Tibial artery (tissue), 4 donors: ENCODE results near the gene ATP11A.

Experiments
- DNase-seq, 2 donors: peaks; one replicate each; pipeline ENCODE4 v3.0.0-alpha.2; 2019
- H3K27ac ChIP-seq, 2 donors: fragments of 200-600 bp; sonication (generic) in 1 of 2; 1 replicate in 1 of 2; 2 replicates in 1 of 2; pipeline ENCODE4 v1.5.1; 2018 to 2019; ENCODE audit warnings: mild to moderate bottlenecking in 1 of 2
- H3K27me3 ChIP-seq, 2 donors: fragments of 200-600 bp; sonication (generic) in 1 of 2; one replicate each; pipeline versions ENCODE4 v1.5.1 to v1.6.0; 2016 to 2019
- H3K36me3 ChIP-seq, 3 donors: fragments of 200-600 bp; sonication (generic) in 2 of 3; one replicate each; pipeline ENCODE4 v1.5.1; 2016 to 2019; ENCODE audit warnings: mild to moderate bottlenecking in 2 of 3
- H3K4me1 ChIP-seq, 4 donors: fragments of 200-600 bp; sonication (generic) in 2 of 4; 1 replicate in 3 of 4; 2 replicates in 1 of 4; pipeline ENCODE4 v1.5.1; 2016 to 2019
- H3K4me3 ChIP-seq, 2 donors: fragments of 200-600 bp; sonication (generic) in 1 of 2; 1 replicate in 1 of 2; 2 replicates in 1 of 2; pipeline ENCODE4 v1.5.1; 2018 to 2019; ENCODE audit warnings: mild to moderate bottlenecking in 2 of 2
- H3K9me3 ChIP-seq, 3 donors: fragments of 200-600 bp; sonication (generic) in 1 of 3; one replicate each; pipeline ENCODE4 v1.5.1; 2016 to 2019
- CTCF ChIP-seq, 2 experiments: fragments of 200-600 bp in 1 of 2; fragments of 450-650 bp in 1 of 2; IDR thresholded peaks; one replicate each; pipeline ENCODE4 v1.5.1; 2017 to 2019; ENCODE audit warnings: antibody characterized with exemption in 2 of 2, mild to moderate bottlenecking in 1 of 2, moderate library complexity in 1 of 2
- intact Hi-C: fragments of 100-400 bp; cut with DNase I; formaldehyde crosslinking; loops from one replicate; pipeline ENCODE4 v1.15.0; 2023; ENCODE audit warnings: low total_unique reads

The ATP11A gene

GRCh38 chr13:112792511-112792910 lies 102.7 kb downstream of the ATP11A start:
- H3K27me3 ChIP-seq, result no peaks in the 10 kb centered on the region
- H3K4me3 ChIP-seq, result no peak overlapping the region
- no peaks in the 10 kb centered on the region for H3K4me1 ChIP-seq
- H3K9me3 ChIP-seq, result no peaks in the 10 kb centered on the region
- no peak for TF ChIP-seq CTCF (IDR thresholded peaks at IDR 0.05)
- intact Hi-C loops, result no loop called here
- peaks cover 3 to 12% (median 8%) of the 10 kb centered on the region in 3 donors for H3K36me3 ChIP-seq
- no peak overlapping the region for H3K27ac ChIP-seq
- no peak for DNase-seq

- TF ChIP-seq CTCF (IDR thresholded peaks at IDR 0.05), result no peak
- intact Hi-C loops, result no loop called here
- Histone ChIP-seq H3K36me3 (peaks cover 0 to 5% (median 3%) of the 10 kb centered on the region in 3 donors), H3K27ac (no peak overlapping the region), H3K27me3 (no peaks in the 10 kb centered on the region), H3K4me3 (no peak overlapping the region), H3K9me3 (no peaks in the 10 kb centered on the region), H3K4me1 (no peaks in the 10 kb centered on the region)
- DNase-seq, result no peak
Observed at GRCh38 chr13:112793545-112794445, 104.0 kb downstream of the ATP11A start.

- Histone ChIP-seq H3K27me3 (no peaks in the 10 kb centered on the region), H3K27ac (no peak overlapping the region), H3K4me1 (no peaks in the 10 kb centered on the region), H3K9me3 (no peaks in the 10 kb centered on the region), H3K36me3 (peaks cover 0 to 5% (median 0%) of the 10 kb centered on the region in 3 donors), H3K4me3 (no peak overlapping the region)
- TF ChIP-seq CTCF (IDR thresholded peaks at IDR 0.05), result no peak
- intact Hi-C loops, result no loop called here
- DNase-seq, result no peak
Observed at GRCh38 chr13:112795277-112795676, 105.4 kb downstream of the ATP11A start.

- Histone ChIP-seq H3K27ac (no peak overlapping the region), H3K27me3 (no peaks in the 10 kb centered on the region), H3K4me1 (no peaks in the 10 kb centered on the region), H3K36me3 (peaks cover 0 to under 1% (median 0%) of the 10 kb centered on the region in 3 donors), H3K4me3 (no peak overlapping the region), H3K9me3 (no peaks in the 10 kb centered on the region)
- intact Hi-C loops, result no loop called here
- TF ChIP-seq CTCF (IDR thresholded peaks at IDR 0.05), result no peak
- no peak for DNase-seq
Observed at GRCh38 chr13:112796190-112796915, 106.5 kb downstream of the ATP11A start.

GRCh38 chr13:112799394-112799793 lies 109.6 kb downstream of the ATP11A start:
- no peaks in the 10 kb centered on the region for H3K9me3 ChIP-seq
- DNase-seq, result no peak

More at GRCh38 chr13:112799394-112799793, 109.6 kb downstream of the ATP11A start:
- H3K4me1 ChIP-seq, result no peaks in the 10 kb centered on the region
- H3K27me3 ChIP-seq, result no peaks in the 10 kb centered on the region
- no peaks in the 10 kb centered on the region for H3K36me3 ChIP-seq
- intact Hi-C loops, result no loop called here
- no peak for TF ChIP-seq CTCF (IDR thresholded peaks at IDR 0.05)
- H3K4me3 ChIP-seq, result no peak overlapping the region
- H3K27ac ChIP-seq, result no peak overlapping the region
